ENCODE data around the gene PDCL3. TPM values are rescaled to one million over a fixed set of nuclear protein-coding genes. Genes with fewer than 3 reads are reported as not detected.
A peak's percentile ranks its signal among the peaks of the same experiment; 100 is the strongest.

The PDCL3 gene
- total RNA-seq, 1 donor from 2014 or later, result 35.4 TPM

- Mint-ChIP-seq H3K36me3 (ENCODE audit: low read depth) (no peaks in the 10 kb centered on the region), H3K4me3 (no peak overlapping the region), H3K27ac (ENCODE audit: unreplicated experiment) (peak overlapping the region; percentile 78), H3K27me3 (ENCODE audit: low read depth) (no peaks in the 10 kb centered on the region), H3K4me1 (no peaks in the 10 kb centered on the region), H3K9me3 (no peaks in the 10 kb centered on the region)
- DNase-seq (ENCODE audit: low read depth, low spot score), result no peak
- no peak for TF ChIP-seq CTCF (conservative IDR thresholded peaks at IDR 0.05)
Measured at GRCh38 chr2:100615471-100615870, 52.7 kb downstream of the PDCL3 start.

- peaks cover 2% of the 10 kb centered on the region for H3K36me3 Mint-ChIP-seq (ENCODE audit: low read depth)
- no peak overlapping the region for H3K27ac Mint-ChIP-seq (ENCODE audit: unreplicated experiment)
- no peaks in the 10 kb centered on the region for H3K27me3 Mint-ChIP-seq (ENCODE audit: low read depth)
- H3K4me1 Mint-ChIP-seq, result no peaks in the 10 kb centered on the region
- DNase-seq (ENCODE audit: low read depth, low spot score), result no peak
- H3K4me3 Mint-ChIP-seq, result no peak overlapping the region
- no peak for TF ChIP-seq CTCF (conservative IDR thresholded peaks at IDR 0.05)
- H3K9me3 Mint-ChIP-seq, result peaks cover 4% of the 10 kb centered on the region
Measured at GRCh38 chr2:100615886-100616285, 53.1 kb downstream of the PDCL3 start.

GRCh38 chr2:100616841-100617390 is 54.1 kb downstream of the PDCL3 start:
- no peak for DNase-seq (ENCODE audit: low read depth, low spot score)
- TF ChIP-seq CTCF (conservative IDR thresholded peaks at IDR 0.05), result no peak
- Mint-ChIP-seq H3K27ac (ENCODE audit: unreplicated experiment) (no peak overlapping the region), H3K4me3 (no peak overlapping the region), H3K9me3 (peaks cover 7% of the 10 kb centered on the region), H3K36me3 (ENCODE audit: low read depth) (peaks cover 2% of the 10 kb centered on the region), H3K4me1 (no peaks in the 10 kb centered on the region), H3K27me3 (ENCODE audit: low read depth) (no peaks in the 10 kb centered on the region)

GRCh38 chr2:100619951-100620350 is 57.2 kb downstream of the PDCL3 start:
- DNase-seq (ENCODE audit: low read depth, low spot score), result no peak
- peaks cover 7% of the 10 kb centered on the region for H3K9me3 Mint-ChIP-seq
- H3K4me3 Mint-ChIP-seq, result no peak overlapping the region
- no peaks in the 10 kb centered on the region for H3K4me1 Mint-ChIP-seq
- H3K27me3 Mint-ChIP-seq (ENCODE audit: low read depth), result no peaks in the 10 kb centered on the region
- peaks cover 2% of the 10 kb centered on the region for H3K36me3 Mint-ChIP-seq (ENCODE audit: low read depth)
- H3K27ac Mint-ChIP-seq (ENCODE audit: unreplicated experiment), result no peak overlapping the region
- TF ChIP-seq CTCF (conservative IDR thresholded peaks at IDR 0.05), result no peak

GRCh38 chr2:100620481-100620880 is 57.7 kb downstream of the PDCL3 start:
- no peak overlapping the region for H3K27ac Mint-ChIP-seq (ENCODE audit: unreplicated experiment)
- no peaks in the 10 kb centered on the region for H3K4me1 Mint-ChIP-seq
- peaks cover 2% of the 10 kb centered on the region for H3K36me3 Mint-ChIP-seq (ENCODE audit: low read depth)
- no peaks in the 10 kb centered on the region for H3K27me3 Mint-ChIP-seq (ENCODE audit: low read depth)
- no peak overlapping the region for H3K4me3 Mint-ChIP-seq
- no peak for TF ChIP-seq CTCF (conservative IDR thresholded peaks at IDR 0.05)
- peaks cover 7% of the 10 kb centered on the region for H3K9me3 Mint-ChIP-seq
- DNase-seq (ENCODE audit: low read depth, low spot score), result no peak

Measured in neural crest cell (in vitro differentiated cells).